Activated CD4-positive, alpha-beta T cell treated with anti-CD3 and anti-CD28 coated beads, Interleukin-2, amount 50 U/mL, for 4 hours (primary cell): ENCODE measurements around the gene ZNRF3.
"Not testable (repeated sequence)": the region's sequence is repeated elsewhere in the genome, so short reads cannot be mapped to it uniquely, and the experiment has no call there.

Source experiments
- DNase-seq, 2 experiments: peaks; one replicate each; pipeline ENCODE4 v3.0.0-alpha.2; 2020

Gene ZNRF3

DNA sequence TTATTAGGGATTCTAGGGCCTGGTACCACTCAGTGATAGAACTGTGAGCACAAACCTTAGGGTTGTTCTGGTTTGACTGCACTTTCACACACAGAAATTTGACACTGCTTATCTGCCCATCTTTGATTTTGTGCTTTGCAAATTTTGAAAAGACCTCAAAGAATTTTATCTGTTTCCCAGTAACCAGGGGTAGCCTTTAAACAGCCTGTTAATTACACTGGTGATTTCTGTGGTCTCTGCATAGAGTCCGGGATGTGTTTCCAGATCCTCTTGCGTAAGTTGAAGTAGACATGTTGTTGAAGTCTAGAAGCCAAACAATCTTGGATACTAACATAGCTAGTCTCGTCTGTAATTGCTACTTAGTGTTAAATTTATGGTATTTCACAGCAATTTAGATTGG, 103.0 kb downstream of the ZNRF3 start:
- no peak for DNase-seq

DNA sequence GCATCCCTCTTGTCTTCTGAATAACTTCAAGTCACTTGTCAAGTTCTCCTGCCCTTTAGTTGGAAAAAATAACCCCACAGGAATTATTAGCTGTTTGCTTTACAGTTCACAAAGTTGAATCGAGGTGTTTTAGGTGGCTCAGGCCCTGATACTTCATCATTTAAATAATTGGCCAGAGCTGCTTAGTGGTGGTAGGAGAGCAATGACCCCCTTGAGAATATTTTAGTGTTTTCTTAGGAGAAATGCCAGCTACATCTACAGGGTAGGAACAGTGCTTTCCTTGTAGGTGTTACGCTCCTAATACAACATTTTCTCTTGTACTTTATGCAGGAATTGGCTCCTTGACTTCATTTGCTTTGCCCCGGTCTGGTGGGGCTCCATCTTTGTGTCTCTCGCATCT, 105.1 kb downstream of the ZNRF3 start:
- DNase-seq = no peak

DNA sequence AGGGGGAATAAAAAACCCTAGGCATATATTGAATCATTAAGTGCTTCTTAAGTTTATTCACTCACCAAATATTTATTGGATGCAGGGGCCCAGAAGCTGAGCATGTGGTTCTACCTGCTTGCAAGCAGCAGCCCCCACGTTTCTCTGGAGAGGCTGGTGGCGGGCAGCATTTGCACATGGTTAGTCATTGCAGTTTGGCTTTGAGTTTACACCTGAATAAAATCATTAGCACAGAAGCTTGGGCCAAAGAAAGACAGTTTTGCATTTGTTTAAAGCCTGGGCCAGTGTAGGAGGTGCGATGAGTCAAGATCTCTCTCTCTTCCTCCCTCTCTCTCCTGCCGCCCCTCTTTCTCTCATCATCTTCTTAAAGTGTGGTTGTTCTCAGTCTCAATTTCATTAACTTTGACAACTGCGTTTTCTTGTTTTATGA, 105.7 kb downstream of the ZNRF3 start:
- DNase-seq = no peak

DNA sequence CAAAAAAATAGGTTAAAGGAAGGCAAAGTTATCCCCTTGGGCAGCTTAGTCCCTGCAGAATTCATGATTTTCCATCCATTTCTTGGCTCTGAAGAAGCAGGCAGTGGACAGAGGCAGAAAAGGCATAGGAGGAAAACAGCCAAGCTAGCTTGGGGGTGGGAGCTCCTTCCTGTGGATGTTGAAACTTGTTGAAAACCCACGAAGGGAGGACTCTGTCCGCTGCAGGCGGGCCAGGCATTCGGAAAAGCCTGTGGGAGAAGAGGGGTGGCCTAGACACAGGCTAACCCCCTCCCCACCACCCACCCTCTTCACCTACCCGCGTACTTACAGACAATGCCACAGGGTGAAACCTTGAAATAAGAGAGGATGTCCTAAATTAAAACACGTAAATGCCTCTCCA, 106.1 kb downstream of the ZNRF3 start:
- DNase-seq = no peak

DNA sequence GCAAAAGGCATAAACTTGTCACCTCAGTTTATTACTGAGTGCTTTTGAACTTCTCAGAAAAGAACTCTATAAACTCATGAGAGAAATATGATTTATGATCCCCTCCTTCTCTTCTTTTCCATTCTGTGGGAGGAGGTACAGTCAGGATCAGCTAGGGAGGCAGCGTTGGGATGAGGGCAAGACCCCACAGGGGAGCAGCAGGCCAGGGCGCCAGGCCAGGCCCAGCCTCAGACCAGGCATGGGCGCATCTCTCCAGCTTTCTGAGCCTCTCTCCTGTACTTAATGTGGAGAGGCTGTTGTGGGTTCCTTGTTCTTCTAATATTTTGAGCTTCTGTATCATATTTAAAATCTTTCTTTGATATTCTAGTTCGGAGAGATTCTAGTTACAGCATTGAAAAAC, 106.5 kb downstream of the ZNRF3 start:
- DNase-seq = no peak

DNA sequence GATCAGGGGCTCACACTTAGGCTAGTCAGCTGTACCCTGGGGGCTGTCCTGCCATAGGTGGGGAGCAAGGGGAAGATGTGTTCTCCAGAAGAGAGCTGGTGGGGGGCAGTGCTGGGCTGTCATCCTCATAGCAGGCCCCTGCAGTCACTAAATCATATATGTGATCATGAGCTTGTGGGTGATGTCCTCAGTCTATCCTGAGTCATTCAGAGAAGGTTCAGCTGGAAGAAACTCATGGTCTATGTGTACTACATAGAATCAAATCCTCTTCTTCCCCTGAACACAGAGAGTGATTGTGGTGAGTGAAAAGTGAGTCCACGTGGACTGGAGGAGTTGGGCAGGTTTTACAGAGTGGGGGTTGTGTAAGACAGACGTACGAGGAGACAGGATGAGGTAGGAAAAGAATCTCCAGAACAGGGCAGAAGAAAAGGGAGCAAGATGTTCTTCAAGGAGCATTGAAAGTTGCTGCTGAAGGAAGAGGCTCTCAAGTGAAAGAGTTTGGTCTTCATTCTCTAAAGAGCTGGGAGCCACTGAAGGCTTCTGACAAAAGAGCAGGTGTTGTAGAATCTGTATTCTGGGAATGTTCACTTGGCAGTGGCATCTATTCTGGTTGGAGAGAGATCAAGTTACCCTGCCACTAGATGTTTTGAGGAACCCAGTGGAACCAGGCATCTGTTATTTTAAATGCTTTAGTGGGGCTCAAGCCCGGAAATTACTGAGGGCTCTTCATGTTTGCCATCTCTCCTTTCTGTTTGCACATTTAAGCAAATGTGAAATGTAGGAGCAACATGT, 109.4 kb downstream of the ZNRF3 start:
- DNase-seq = no peak

DNA sequence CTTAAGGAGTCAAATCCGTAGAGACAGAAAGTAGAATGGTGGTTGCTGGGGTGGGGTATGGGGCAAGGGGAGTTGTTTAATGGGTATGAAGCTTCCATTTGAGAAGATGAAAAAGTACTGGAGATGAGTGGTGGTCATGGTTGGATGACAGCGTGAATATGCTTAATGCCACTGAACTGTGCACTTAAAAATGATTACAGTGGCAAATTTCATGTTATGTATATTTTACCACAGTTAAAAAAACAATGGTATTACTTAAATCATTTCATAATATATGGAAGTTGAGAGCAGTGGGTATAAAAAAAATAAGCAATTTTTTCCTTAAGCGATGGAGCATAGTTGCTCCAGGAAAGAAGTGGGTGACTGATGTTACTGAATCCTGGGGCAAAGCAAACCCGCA, 111.2 kb downstream of the ZNRF3 start:
- no peak for DNase-seq

DNA sequence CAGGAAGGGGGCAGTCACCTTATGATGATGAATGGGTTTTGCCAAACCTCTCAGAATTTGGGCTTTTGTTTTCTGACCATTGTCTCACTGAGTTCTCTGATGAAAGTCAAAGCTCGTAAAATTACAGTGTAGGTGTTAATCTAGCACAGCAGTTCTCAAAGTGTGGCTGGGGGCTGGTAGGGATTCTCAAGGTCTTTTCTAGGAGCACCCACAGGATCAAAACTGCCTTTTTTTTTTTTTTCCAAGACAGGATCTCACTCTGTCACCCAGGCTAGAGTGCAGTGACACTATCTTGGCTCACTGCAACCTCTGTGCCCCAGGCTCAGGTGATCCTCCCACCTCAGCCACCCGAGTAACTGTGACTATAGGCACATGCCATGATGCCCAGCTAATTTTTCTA, 112.2 kb downstream of the ZNRF3 start:
- no peak for DNase-seq

DNA sequence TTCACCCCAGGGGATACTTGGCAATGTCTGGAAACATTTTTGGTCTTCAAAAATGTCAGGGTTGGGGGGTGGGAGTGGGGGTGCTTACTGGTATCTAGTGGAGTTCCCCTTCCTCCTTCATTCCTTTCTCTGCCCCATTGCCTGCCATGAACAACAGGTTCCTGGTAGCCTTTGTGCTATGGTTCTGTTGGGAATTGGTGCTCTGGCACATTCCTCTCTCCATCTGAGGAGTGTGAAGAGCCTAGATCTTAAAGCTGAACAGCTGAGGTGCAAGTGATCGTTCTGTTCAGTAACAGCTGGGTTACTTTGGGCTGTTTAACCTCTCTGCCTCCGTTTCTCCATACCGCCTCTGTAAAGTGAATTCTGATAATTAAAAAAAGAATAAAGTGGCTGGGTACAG, 114.0 kb downstream of the ZNRF3 start:
- no peak for DNase-seq

DNA sequence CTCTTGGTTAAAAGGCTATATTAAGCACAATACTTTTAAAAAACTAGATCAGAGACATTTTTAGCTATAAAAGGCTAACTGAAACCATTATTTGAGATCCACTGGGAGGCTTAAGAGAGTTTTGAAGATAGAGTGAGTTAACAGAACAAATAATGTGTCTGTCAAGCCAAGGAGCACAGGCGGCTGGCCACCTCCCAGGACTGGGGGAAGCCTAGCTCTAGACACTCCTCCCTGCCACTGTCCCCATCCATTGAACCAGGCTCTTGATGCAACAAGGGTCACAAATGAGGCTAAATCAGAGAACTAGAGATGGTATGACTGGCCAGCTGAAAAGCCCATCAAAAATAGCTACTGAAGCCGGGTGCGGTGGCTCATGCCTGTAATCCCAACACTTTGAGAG, 115.3 kb downstream of the ZNRF3 start:
- DNase-seq = no peak

DNA sequence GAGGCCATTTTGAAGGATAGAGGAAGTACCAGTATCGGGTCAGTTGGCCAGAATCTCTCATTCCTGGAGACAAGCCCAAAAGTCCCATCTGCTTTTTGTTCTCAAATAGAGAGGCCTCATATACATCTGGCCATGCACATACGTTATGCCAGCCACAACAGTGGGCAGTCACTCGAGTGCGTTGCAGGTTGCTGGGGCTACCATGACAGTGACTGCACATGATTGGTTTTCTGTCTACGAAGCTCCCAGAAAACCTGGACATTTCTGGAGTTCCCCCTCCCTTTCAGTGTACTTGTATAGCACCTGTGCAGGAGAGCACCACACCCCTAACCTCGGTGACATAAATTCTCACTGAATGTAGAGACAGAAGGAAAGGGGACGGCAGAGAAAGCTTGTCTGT, 116.1 kb downstream of the ZNRF3 start:
- no peak for DNase-seq

DNA sequence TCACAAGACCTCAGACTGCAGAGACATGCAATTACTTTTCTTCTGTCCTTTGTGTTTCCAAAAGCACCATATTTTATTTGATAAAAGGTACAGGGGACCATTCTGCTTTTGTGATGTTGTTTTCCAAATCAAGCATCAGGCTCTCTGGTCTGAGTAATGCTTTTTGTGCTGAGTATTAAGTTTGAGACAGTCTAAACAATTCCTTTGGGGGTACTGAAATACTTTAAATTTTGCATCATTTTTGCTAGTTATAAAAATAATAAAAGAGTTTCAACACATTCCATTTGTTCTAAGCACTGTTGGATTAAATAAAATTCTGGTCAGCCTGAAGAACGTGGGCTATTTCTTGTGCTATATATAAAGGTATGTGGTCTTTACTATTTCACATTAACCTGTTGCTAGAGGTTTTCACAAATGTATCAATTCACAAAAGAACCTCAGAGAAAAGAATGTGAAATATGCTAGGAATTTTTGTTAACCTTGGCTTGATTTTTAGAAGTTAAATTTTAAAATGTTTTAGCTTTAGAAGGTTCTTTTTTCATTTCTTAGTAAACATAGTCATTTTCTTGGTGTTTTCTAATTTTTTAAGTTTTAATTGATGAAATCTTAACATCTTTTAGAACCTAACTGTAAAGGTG, 116.7 kb downstream of the ZNRF3 start:
- no peak for DNase-seq

DNA sequence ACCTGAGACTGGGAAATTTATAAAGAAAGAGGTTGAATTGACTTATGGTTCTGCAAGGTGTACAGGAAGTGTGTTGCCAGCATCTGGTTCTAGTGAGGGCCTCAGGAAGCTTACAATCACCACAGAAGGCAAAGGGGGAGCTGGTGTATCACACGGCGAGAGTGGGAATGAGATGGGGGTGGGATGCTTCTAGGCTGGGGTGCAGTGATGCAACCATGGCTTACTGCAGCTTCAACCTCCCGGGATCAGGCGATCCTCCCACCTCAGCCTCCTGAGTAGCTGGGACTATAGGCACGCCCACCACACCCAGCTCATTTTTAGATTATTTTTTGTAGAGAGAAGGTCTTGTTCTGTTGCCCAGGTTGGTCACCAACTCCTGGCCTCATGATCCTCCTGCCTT, 117.3 kb downstream of the ZNRF3 start:
- DNase-seq = no peak

DNA sequence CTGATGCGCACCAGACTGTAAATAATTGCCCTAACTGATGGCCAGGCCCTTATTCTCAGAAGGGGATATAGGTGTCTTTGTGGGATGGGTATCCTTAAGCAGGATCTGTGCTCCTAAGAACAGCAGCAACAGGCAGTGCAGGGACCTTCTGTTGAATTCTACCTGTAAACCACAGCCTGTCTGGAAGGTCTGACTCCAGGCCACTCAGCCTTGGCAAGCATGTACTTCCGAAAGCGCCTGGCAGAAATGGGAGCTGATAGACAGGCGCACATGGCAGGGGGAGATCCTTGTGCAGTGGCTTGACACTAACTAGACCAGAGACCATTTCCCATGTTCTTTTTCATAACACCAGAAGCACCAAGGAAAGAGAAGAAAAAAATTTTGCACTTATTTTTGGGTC, 119.2 kb downstream of the ZNRF3 start:
- no peak for DNase-seq

DNA sequence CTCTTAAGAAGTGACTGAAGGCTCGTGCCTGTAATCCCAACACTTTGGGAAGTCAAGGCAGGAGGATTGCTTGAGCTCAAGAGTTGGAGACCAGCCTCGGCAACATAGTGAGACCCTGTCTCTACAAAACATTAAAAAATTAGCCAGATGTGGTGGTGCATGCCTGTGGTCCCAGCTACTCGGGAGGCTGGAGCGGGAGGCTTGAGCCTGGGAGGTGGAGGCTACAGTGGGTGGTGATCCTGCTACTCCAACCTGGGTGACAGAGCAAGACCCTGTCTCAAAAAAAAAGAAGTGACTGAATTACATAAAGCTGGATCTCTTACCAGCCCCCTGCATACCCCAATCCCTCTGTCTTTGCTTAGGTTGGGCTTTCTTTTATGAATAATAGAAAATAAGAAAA, 120.2 kb downstream of the ZNRF3 start:
- no peak for DNase-seq

DNA sequence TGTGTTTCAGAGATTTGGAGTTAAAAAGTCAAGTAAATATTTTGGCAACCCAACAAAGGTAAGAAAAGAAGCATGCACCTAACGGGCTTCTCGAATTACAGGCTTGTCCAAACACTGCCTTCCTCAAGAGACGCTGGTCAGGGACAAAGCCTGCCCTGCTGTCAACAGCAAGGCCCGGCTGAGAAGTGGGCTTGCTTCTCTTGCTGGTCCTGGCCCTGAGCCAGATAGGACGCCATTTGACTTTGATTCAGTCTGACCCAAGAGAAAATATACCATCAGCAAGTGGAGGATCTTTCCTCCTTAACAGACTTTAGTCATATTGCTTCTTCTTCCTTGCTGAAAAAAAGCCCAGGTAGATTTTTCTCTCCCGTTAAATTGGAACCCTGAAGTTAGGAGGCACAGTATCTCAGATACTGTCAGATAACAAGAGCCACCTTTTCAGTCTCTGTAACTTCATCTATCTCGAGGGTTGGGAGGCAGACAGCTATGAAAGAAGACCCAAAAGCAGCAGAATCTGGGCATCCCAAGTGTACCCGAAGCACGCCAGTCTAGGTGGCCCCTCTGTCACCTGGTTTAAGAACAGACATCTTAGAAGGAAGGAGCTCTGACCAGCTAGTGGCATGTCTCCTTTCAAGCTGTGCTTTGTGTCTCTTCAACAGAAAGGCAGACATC, 120.7 kb downstream of the ZNRF3 start:
- DNase-seq = no peak

DNA sequence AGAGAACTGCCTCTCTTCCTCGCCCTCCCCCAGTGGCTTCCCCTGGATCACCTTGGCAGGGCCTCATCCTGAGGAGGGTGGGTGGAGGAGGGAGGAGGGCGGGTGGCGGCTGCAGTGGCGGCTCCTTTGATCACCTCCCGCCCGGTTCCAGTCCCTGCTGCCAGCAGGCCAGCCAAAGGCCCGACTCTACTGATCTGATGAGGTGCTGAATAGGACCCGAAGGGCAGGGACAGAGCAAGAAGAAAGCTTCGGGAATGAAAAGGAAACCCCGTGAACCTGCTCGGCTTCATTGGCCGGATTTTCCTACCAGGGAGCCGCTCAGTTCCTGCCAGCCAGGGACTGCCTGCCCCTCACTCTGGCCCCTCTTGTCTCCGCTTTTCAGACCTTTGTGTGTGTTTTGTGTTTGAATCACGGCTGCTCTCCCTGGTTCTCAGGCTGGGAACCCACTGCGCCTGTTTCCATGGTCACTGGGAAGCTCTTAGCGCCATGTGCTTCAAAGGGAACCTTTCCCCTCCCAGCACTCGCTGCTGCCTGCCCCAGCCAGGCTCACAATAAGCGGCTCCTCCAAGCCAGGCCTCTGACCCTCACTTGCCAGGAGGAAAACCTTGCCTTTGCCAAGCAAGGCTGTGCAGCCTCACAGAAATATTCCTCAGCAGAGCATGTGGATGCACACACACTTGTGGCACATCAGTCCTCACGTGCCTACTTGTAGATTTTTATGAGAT, 121.4 kb downstream of the ZNRF3 start:
- DNase-seq = no peak

DNA sequence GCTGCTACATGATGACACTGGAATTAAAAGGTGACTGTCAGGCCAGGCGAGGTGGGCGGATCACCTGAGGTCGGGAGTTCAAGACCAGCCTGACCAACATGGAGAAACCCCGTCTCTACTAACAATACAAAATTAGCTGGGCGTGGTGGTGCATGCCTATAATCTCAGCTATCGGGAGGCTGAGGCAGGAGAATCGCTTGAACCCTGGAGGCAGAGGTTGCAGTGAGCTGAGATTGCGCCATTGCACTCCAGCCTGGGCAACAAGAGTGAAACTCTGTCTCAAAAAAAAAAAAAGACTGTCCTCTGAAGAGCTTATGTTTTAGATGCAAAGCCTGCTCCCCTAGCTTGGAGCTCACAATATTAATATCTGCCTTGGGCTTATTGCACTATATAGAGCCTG, 122.4 kb downstream of the ZNRF3 start:
- not testable (repeated sequence) for DNase-seq

DNA sequence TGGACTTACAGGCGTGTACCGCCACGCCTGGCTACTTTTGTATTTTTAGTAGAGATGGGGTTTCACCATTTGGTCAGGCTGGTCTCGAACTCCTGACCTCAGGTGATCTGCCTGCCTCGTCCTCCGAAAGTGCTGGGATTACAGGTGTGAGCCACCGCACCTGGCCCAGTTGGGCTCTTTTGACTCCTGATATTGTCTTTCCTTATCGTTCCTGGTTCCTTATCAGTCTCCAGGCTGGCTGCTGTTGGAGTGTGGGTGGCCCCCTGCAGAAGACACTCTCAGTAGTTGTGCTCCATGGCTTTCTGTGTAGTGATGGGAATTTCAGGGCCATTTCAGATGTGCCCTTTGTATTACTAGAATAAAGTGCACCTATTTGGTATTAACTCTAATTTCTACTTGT, 123.0 kb downstream of the ZNRF3 start:
- DNase-seq = no peak

DNA sequence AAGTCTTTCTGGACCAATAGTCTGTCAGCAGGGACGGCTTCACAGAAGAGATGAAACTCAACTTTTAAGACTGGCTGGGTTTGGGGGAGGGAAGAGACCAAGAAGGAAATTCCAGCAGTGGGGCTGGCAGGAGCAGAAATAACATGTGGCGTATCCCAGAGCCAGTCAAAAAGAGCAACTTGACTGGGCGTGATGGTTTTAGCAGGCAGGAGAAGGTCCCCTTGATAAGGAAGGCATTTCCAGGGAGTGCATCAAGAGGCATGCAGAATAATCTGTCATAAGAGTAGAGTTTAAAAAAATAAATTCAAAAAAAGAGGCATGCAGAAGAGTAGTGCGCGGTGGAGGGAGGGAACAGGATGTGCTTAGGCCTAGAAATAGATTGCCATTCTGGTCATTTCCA, 125.8 kb downstream of the ZNRF3 start:
- no peak for DNase-seq

DNA sequence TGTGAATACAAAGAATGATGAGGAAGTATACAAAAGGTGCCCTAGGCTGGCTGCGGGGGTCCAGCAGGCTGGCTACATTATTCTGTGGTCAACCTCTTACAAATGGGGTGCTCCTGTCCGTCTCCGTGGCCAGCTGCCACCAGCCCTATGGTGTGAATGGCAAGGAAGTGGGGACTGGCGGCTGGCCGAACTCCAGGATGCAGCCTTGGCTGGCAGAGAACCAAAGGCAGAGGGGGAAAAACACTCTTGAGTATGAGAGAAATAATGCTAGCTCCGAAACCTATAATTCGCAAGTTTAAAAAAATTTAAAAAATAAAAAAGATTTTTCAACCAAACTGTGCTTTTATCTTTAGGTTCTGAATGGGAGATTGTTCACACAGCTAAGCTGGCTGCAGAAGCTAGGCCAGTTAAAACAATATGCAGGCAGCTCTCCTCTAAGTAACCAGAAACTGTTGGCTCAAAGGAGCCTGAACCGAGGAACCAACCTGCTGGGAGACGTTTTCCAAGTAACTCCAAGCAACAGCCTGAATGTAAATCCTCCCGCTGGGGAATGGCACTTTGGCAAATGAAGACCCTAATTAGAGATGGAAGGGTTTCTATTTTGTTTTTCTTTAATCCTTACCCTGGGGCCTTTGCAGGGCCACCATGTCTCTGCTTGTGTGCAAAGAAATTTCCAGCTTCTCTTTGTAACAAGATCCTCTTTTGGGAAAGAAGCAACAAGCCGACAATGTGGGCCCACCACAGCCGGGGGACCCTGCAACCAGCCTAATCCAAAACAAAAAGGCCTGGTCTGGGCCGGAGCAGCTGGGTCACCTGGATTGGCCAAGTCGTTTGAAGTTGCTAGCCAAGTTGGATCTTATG, 128.1 kb downstream of the ZNRF3 start:
- DNase-seq = no peak

DNA sequence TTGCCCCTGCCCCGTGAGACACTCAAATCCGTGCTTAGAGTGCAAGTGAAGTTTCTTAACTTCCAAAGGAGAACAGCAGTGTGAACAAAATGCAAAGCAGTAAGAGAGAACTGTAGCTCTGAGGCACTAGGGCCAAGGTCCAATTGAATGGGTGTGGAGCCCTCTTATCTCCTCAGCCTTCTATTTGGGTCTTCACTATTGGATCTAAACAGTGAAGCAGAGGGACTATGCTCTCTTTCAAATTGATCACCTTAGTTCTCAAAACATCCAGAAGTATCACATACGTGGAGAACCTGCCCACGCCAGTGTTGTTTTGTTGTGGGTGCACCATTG, 128.7 kb downstream of the ZNRF3 start:
- no peak for DNase-seq

DNA sequence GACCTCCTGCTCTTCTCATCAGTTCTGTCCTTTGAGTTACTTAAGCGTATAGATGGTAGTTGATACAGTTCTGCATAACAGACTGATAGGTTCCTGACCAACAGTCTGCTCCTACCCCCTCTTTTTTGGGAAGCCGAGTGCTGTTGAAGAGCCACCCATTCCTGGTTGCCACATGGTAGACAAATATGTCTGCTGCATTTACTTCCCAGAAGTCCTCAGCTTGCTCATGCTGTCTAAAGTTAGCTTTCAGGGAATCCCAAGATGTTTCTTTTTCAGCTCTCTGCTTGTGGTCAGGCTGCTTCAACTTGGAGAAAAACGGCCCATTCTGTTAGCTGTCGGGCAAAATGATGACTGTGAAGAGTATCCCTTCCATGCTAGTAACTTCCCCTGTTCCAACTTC, 129.6 kb downstream of the ZNRF3 start:
- DNase-seq = no peak
